ENCODE data around the gene MVD.

DNA sequence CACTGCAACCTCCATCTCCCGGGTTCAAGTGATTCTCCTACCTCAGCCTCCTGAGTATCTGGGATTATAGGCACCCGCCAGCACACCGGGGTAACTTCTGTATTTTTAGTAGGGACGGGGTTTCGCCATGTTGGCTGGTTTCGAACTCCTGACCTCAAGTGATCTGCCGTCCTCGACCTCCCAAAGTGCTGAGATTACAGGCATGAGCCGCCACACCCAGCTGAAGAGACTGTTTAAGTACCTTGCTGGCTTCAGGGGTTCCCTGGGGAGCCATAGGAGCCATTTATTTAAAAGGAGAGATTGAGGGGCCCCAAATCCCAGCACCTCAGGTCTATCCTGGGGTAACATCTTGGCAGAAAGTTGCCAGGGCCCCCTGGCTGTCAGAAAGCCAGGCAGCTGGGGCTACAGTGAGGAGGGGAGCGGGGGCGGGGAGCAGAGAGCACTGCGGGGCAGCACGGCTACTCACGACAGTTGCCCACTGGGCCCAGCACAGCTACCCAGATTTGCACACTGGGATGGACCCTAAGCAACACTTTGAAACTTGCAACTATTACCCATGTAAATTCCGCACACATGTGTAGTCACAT lies 21.8 kb upstream of the MVD start:
- TF ChIP-seq EZH2 (IDR thresholded peaks at IDR 0.05; ENCODE audit: low read length), result no peak
- TF ChIP-seq, protein P1, sequence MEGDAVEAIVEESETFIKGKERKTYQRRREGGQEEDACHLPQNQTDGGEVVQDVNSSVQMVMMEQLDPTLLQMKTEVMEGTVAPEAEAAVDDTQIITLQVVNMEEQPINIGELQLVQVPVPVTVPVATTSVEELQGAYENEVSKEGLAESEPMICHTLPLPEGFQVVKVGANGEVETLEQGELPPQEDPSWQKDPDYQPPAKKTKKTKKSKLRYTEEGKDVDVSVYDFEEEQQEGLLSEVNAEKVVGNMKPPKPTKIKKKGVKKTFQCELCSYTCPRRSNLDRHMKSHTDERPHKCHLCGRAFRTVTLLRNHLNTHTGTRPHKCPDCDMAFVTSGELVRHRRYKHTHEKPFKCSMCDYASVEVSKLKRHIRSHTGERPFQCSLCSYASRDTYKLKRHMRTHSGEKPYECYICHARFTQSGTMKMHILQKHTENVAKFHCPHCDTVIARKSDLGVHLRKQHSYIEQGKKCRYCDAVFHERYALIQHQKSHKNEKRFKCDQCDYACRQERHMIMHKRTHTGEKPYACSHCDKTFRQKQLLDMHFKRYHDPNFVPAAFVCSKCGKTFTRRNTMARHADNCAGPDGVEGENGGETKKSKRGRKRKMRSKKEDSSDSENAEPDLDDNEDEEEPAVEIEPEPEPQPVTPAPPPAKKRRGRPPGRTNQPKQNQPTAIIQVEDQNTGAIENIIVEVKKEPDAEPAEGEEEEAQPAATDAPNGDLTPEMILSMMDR (optimal IDR thresholded peaks at IDR 0.05 in 1 of 3, IDR thresholded peaks at IDR 0.05 in 1 of 3, conservative IDR thresholded peaks at IDR 0.05 in 1 of 3; ENCODE audit: extremely low read depth in 1 of 3, insufficient read depth in 2 of 3, low read length in 3 of 3), result no peak
